Medulla oblongata (tissue), 1 donor: ENCODE data around the gene BABAM2.
"Not testable (repeated sequence)": the region's sequence is repeated elsewhere in the genome, so short reads cannot be mapped to it uniquely, and the experiment has no call there.

Source experiments
- DNase-seq: peaks from one replicate; pipeline ENCODE4 v3.0.0-alpha.2; 2015; ENCODE audit errors: extremely low spot score

The BABAM2 gene

GRCh38 chr2:28330722-28331121, 440.2 kb downstream of the BABAM2 start:
- DNase-seq: not testable (repeated sequence)

- not testable (repeated sequence) for DNase-seq
Observed at GRCh38 chr2:28331797-28332196, 441.3 kb downstream of the BABAM2 start.

- DNase-seq: no peak
Observed at GRCh38 chr2:28332696-28333095, 442.2 kb downstream of the BABAM2 start.

GRCh38 chr2:28333606-28334526, 443.3 kb downstream of the BABAM2 start:
- DNase-seq: peak; percentile 52

GRCh38 chr2:28334527-28334894, 444.0 kb downstream of the BABAM2 start:
- DNase-seq: no peak

- not testable (repeated sequence) for DNase-seq
Observed at GRCh38 chr2:28335265-28335664, 444.7 kb downstream of the BABAM2 start.

- DNase-seq: no peak
Observed at GRCh38 chr2:28335666-28336065, 445.1 kb downstream of the BABAM2 start.

GRCh38 chr2:28336264-28336980, 445.9 kb downstream of the BABAM2 start:
- no peak for DNase-seq

GRCh38 chr2:28336982-28337627, 446.6 kb downstream of the BABAM2 start:
- no peak for DNase-seq

GRCh38 chr2:28338046-28338817, 447.7 kb downstream of the BABAM2 start:
- peak; percentile 50 for DNase-seq

- DNase-seq: no peak
Observed at GRCh38 chr2:28338831-28339321, 448.3 kb downstream of the BABAM2 start.

GRCh38 chr2:28339516-28340175, 449.1 kb downstream of the BABAM2 start:
- no peak for DNase-seq

GRCh38 chr2:28340312-28341202, 450.0 kb downstream of the BABAM2 start:
- no peak for DNase-seq

- DNase-seq: no peak
Observed at GRCh38 chr2:28341208-28341891, 450.8 kb downstream of the BABAM2 start.

- DNase-seq: peak; percentile 38
Observed at GRCh38 chr2:28342081-28342967, 451.8 kb downstream of the BABAM2 start.

GRCh38 chr2:28343184-28343942, 452.8 kb downstream of the BABAM2 start:
- no peak for DNase-seq

- no peak for DNase-seq
Observed at GRCh38 chr2:28343971-28344715, 453.6 kb downstream of the BABAM2 start.
